ENCODE measurements around the gene TPR. TPM values are rescaled to one million over a fixed set of nuclear protein-coding genes. Genes with fewer than 3 reads are reported as not detected.

Gene TPR
- total RNA-seq = 100 to 1,000 TPM in 1 of 7 donors, 10 to 100 TPM in 6; 55.9 to 107 (median 81.3) TPM
- 10 to 100 TPM; 26.3 to 28.8 TPM for polyA plus RNA-seq
- long read RNA-seq, donor 1, partial matches to known transcripts = 146 of 166 reads
- long read RNA-seq, donor 1, other reads (novel, unspliced or antisense) = 20 of 166 reads
- long read RNA-seq, donor 2, partial matches to known transcripts = 132 of 144 reads
- long read RNA-seq, donor 2, other reads (novel, unspliced or antisense) = 10 of 144 reads
- long read RNA-seq, donor 3, full-length matches to known transcripts = 39 of 95 reads
- long read RNA-seq, donor 3, partial matches to known transcripts = 26 of 95 reads
- long read RNA-seq, donor 3, other reads (novel, unspliced or antisense) = 30 of 95 reads

GRCh38 chr1:186375152-186375928 is at the start of gene TPR, which contains the start of gene ODR4:
TSS of gene TPR (minus strand) at chr1:186375253. CDS start at chr1:186375028, 225 bp downstream.
TSS of gene ODR4 (plus strand) at chr1:186375838. CDS start at chr1:186379786, 3,948 bp downstream.
- peak within 1 kb of the TSS; percentile 92 for H3K27ac ChIP-seq
- no peaks in the 10 kb centered on the region for H3K27me3 ChIP-seq
- TF ChIP-seq EP300 (IDR thresholded peaks at IDR 0.05) (peak; percentile 50), CTCF (IDR thresholded peaks at IDR 0.05) (peak; percentile 91 to 99 (median 99)), POLR2A (IDR thresholded peaks at IDR 0.05) (peak; percentile 48)
- H3K9me3 ChIP-seq = no peaks in the 10 kb centered on the region
- peaks cover 4% of the 10 kb centered on the region for H3K4me1 ChIP-seq (ENCODE audit: insufficient read depth)
- WGBS, 3 donors = 0% methylated on average over 60 of the region's 60 CpGs
- peak; percentile 96 to 98 (median 98) for DNase-seq
- peak within 1 kb of the TSS; percentile 90 for H3K4me3 ChIP-seq
- intact Hi-C loops (cut with DNase I) = no loop called here
- no peaks in the 10 kb centered on the region for H3K36me3 ChIP-seq

- intact Hi-C loops (cut with DNase I) = no loop called here
- no peak overlapping the region for H3K4me3 ChIP-seq
- no peak for DNase-seq
- H3K27ac ChIP-seq = no peak overlapping the region
- WGBS, 3 donors = 47 to 49% (median 49%) methylated on average over 2 of the region's 2 CpGs
- H3K36me3 ChIP-seq = no peaks in the 10 kb centered on the region
- TF ChIP-seq CTCF (IDR thresholded peaks at IDR 0.05) (no peak), POLR2A (IDR thresholded peaks at IDR 0.05) (no peak)
- H3K27me3 ChIP-seq = no peaks in the 10 kb centered on the region
- peaks cover 2% of the 10 kb centered on the region for H3K4me1 ChIP-seq (ENCODE audit: insufficient read depth)
- H3K9me3 ChIP-seq = no peaks in the 10 kb centered on the region
Observed at GRCh38 chr1:186424539-186424938, 49.5 kb upstream of the TPR start.

GRCh38 chr1:186421446-186421845 is 46.4 kb upstream of the TPR start:
- DNase-seq = peak in 1 of 5 donors; percentile 7
- TF ChIP-seq EP300 (IDR thresholded peaks at IDR 0.05) (no peak), POLR2A (IDR thresholded peaks at IDR 0.05) (no peak), CTCF (IDR thresholded peaks at IDR 0.05) (no peak)
- H3K27me3 ChIP-seq = no peaks in the 10 kb centered on the region
- no peak overlapping the region for H3K27ac ChIP-seq
- no peaks in the 10 kb centered on the region for H3K36me3 ChIP-seq
- intact Hi-C loops (cut with DNase I) = no loop called here
- H3K4me3 ChIP-seq = no peak overlapping the region
- peaks cover 2% of the 10 kb centered on the region for H3K4me1 ChIP-seq (ENCODE audit: insufficient read depth)
- no peaks in the 10 kb centered on the region for H3K9me3 ChIP-seq
- 52 to 70% (median 61%) methylated on average over 6 of the region's 6 CpGs for WGBS, 3 donors

GRCh38 chr1:186420923-186421322 is 45.9 kb upstream of the TPR start:
- intact Hi-C loops (cut with DNase I) = no loop called here
- H3K27ac ChIP-seq = peak overlapping the region in 1 of 2 donors; percentile 17
- no peak for DNase-seq
- no peak overlapping the region for H3K4me3 ChIP-seq
- TF ChIP-seq EP300 (IDR thresholded peaks at IDR 0.05) (no peak), POLR2A (IDR thresholded peaks at IDR 0.05) (no peak), CTCF (IDR thresholded peaks at IDR 0.05) (no peak)
- H3K36me3 ChIP-seq = no peaks in the 10 kb centered on the region
- 15 to 31% (median 15%) methylated on average over 1 of the region's 1 CpG for WGBS, 3 donors
- H3K27me3 ChIP-seq = no peaks in the 10 kb centered on the region
- H3K9me3 ChIP-seq = no peaks in the 10 kb centered on the region
- peaks cover 6% of the 10 kb centered on the region for H3K4me1 ChIP-seq (ENCODE audit: insufficient read depth)

All from ovary (tissue), 10 donors.